A549 (cell line): ENCODE measurements around the gene GTF2B. TPM values are rescaled to one million over a fixed set of nuclear protein-coding genes. Genes with fewer than 3 reads are reported as not detected.

Experiments
- ATAC-seq, 2 experiments: fragments of 200-7000 bp in 1 of 2; fragments of >200 bp in 1 of 2; cut with Nextera tagmentation in 1 of 2; cut with Tn5 transposase in 1 of 2; 3 replicates each; pipeline versions ENCODE4 v1.8.0 to v1.9.1; 2018 to 2020; ENCODE audit warnings: mild to moderate bottlenecking in 1 of 2, moderate library complexity in 1 of 2
- CTCF ChIA-PET: fragments of 300-600 bp; sonication (Branson Sonifier 250); formaldehyde crosslinking; extraction: SDS; loops from one replicate; lab custom pipeline; 2021; ENCODE audit warnings: antibody characterized with exemption, inconsistent platforms; lab: Yijun Ruan, JAX
- POLR2A ChIA-PET: fragments of 350-600 bp; formaldehyde crosslinking; extraction: SDS; loops from one replicate; lab custom pipeline; 2021; ENCODE audit warnings: antibody characterized with exemption, inconsistent platforms; lab: Yijun Ruan, JAX
- DNase-seq, 2 experiments: peaks; one replicate each; pipeline versions ENCODE4 v3.0.0 to v3.0.0-alpha.2; 2011 to 2016; ENCODE audit warnings: low read depth in 1 of 2, low spot score in 1 of 2
- FAIRE-seq: peaks from 2 replicates; lab custom pipeline; 2011; peaks lifted over from hg19 to GRCh38; lab: Jason Lieb, UNC
- H3K27ac ChIP-seq, 2 experiments: fragments of >200 bp; sonication (Bioruptor Twin); formaldehyde crosslinking; 3 replicates each; pipeline ENCODE4 v1.5.1; 2016 to 2017
- H3K4me1 ChIP-seq: fragments of >200 bp; sonication (Bioruptor Twin); formaldehyde crosslinking; 3 replicates; pipeline ENCODE4 v1.6.1; 2016
- H3K4me2 ChIP-seq: fragments of >200 bp; sonication (Bioruptor Twin); formaldehyde crosslinking; 3 replicates; pipeline ENCODE4 v1.6.1; 2016
- H3K4me3 ChIP-seq: fragments of >200 bp; sonication (Bioruptor Twin); formaldehyde crosslinking; 3 replicates; pipeline ENCODE4 v1.5.1; 2016
- H3K9me3 ChIP-seq: fragments of >200 bp; sonication (Bioruptor Twin); formaldehyde crosslinking; 3 replicates; pipeline ENCODE4 v1.6.1; 2016
- ATOH8 ChIP-seq: fragments of 250-450 bp; sonication (Bioruptor Pico); IDR thresholded peaks from 2 replicates; pipeline ENCODE4 v1.5.0; 2020; ENCODE audit warnings: low read depth, mild to moderate bottlenecking, moderate library complexity
- CHD4 ChIP-seq: fragments of 200-600 bp; sonication (generic); IDR thresholded peaks from 2 replicates; pipeline ENCODE4 v1.6.1; 2016; ENCODE audit warnings: antibody characterized with exemption, mild to moderate bottlenecking, borderline replicate concordance
- E2F6 ChIP-seq: IDR thresholded peaks from 2 replicates; pipeline ENCODE4 v1.6.1; 2012; ENCODE audit warnings: low read depth, borderline replicate concordance
- EHMT2 ChIP-seq: fragments of 200-600 bp; sonication (generic); IDR thresholded peaks from 2 replicates; pipeline ENCODE4 v1.6.1; 2016; ENCODE audit warnings: antibody characterized with exemption, low read depth, mild to moderate bottlenecking, moderate library complexity
- ELK1 ChIP-seq: fragments of 150-350 bp; IDR thresholded peaks from 2 replicates; pipeline ENCODE4 v1.6.1; 2014; ENCODE audit warnings: low read depth, mild to moderate bottlenecking, low read length
- HES2 ChIP-seq: fragments of >200 bp; sonication (Bioruptor Twin); formaldehyde crosslinking; IDR thresholded peaks from 2 replicates; pipeline ENCODE4 v1.6.1; 2016
- HEYL ChIP-seq: fragments of 250-450 bp; sonication (Bioruptor Pico); IDR thresholded peaks from 2 replicates; pipeline ENCODE4 v1.8.0; 2021; ENCODE audit warnings: mild to moderate bottlenecking, moderate library complexity
- HOXA7 ChIP-seq: fragments of 250-450 bp; sonication (Bioruptor Pico); IDR thresholded peaks from 2 replicates; pipeline ENCODE4 v1.5.0; 2020; ENCODE audit warnings: mild to moderate bottlenecking, moderate library complexity
- KDM5A ChIP-seq: fragments of 200-600 bp; sonication (generic); IDR thresholded peaks from 2 replicates; pipeline ENCODE4 v1.6.1; 2016; ENCODE audit warnings: antibody characterized with exemption, mild to moderate bottlenecking
- NFE2L2 ChIP-seq: fragments of 150-350 bp; conservative IDR thresholded peaks from 2 replicates; pipeline ENCODE4 v1.6.1; 2014; ENCODE audit warnings: low read length
- POLR2A ChIP-seq: IDR thresholded peaks from 2 replicates; pipeline ENCODE4 v1.6.1; 2012; ENCODE audit warnings: mild to moderate bottlenecking, low read length
- RARB ChIP-seq: fragments of 250-450 bp; sonication (Bioruptor Pico); IDR thresholded peaks from 2 replicates; pipeline ENCODE4 v1.8.0; 2021; ENCODE audit warnings: mild to moderate bottlenecking, moderate library complexity
- REST ChIP-seq: fragments of 200-600 bp; sonication (generic); IDR thresholded peaks from 2 replicates; pipeline ENCODE4 v1.6.1; 2016; ENCODE audit warnings: antibody characterized with exemption, mild to moderate bottlenecking, moderate library complexity
- TFCP2L1 ChIP-seq: fragments of 250-450 bp; sonication (Bioruptor Pico); IDR thresholded peaks from 2 replicates; pipeline ENCODE4 v1.5.0; 2021; ENCODE audit warnings: mild to moderate bottlenecking
- USF2 ChIP-seq: fragments of 450-650 bp; IDR thresholded peaks from 2 replicates; pipeline ENCODE4 v1.6.1; 2014; ENCODE audit warnings: antibody characterized with exemption
- ZC3H11A ChIP-seq: fragments of 450-650 bp; IDR thresholded peaks from 2 replicates; pipeline ENCODE4 v1.6.1; 2014; ENCODE audit warnings: antibody characterized with exemption, mild to moderate bottlenecking
- WGBS: methylation state at CpG from one replicate; pipeline ENCODE4 v1.1.6; 2017; ENCODE audit errors: missing lambda C conversion rate; 5-methylcytosine and 5-hydroxymethylcytosine counted together
- polyA plus RNA-seq, 4 experiments: library from polyadenylated mRNA; depleted of rRNA in 3 of 4; stranded (reverse); fragments of >200 nt; fragmentation: RNase III in 1 of 4; extraction: RNeasy Plus Mini Kit Qiagen cat#74134 plus additional on column Dnase treatment in 1 of 4; gene quantifications; 2 replicates in 3 of 4; 3 replicates in 1 of 4; pipeline ENCODE4 v1.2.3, GENCODE V29; 2011 to 2017

GTF2B gene
- polyA plus RNA-seq, 2 of the 4 experiments (the other 2 are of a cell fraction): 22.4 to 34.1 TPM

- ATAC-seq (no peak), FAIRE-seq (no peak), DNase-seq (no peak)
- Histone ChIP-seq H3K4me1 (no peaks in the 10 kb centered on the region), H3K27ac (no peak overlapping the region), H3K4me3 (no peak overlapping the region), H3K4me2 (no peak overlapping the region), H3K9me3 (no peaks in the 10 kb centered on the region)
- ChIA-PET POLR2A (no interaction called here), CTCF (interaction anchor here (1.0 kb wide), 1 partner anchor 14 kb away, joined by 3 read pairs; no protein-coding TSS in a partner anchor)
- TF ChIP-seq EHMT2 (no peak), ZC3H11A (no peak), CHD4 (no peak), ATOH8 (CRISPR knock-in tag) (no peak), USF2 (no peak), POLR2A (no peak), REST (no peak), HEYL (CRISPR knock-in tag) (no peak), NFE2L2 (no peak)
- WGBS: 79% methylated on average over 4 of the region's 4 CpGs
Measured at GRCh38 chr1:88936760-88937342, 45.5 kb upstream of the GTF2B start.

- no peak for ATAC-seq
- H3K4me2 ChIP-seq: no peak overlapping the region
- ChIA-PET POLR2A (no interaction called here), CTCF (interaction anchor here (1.0 kb wide), 1 partner anchor 13 kb away, joined by 3 read pairs; no protein-coding TSS in a partner anchor)
- no peaks in the 10 kb centered on the region for H3K4me1 ChIP-seq
- no peak overlapping the region for H3K4me3 ChIP-seq
- no peaks in the 10 kb centered on the region for H3K9me3 ChIP-seq
- H3K27ac ChIP-seq: no peak overlapping the region
- TF ChIP-seq TFCP2L1 (CRISPR knock-in tag): no peak
- no peak for TF ChIP-seq KDM5A
- no peak for TF ChIP-seq HES2
- no peak for TF ChIP-seq E2F6
- TF ChIP-seq ELK1: no peak
- no peak for TF ChIP-seq ZC3H11A
- TF ChIP-seq HOXA7 (CRISPR knock-in tag): no peak
- no peak for TF ChIP-seq REST
- no peak for TF ChIP-seq RARB (CRISPR knock-in tag)
- no peak for DNase-seq
- FAIRE-seq: no peak
Measured at GRCh38 chr1:88936223-88936523, 44.8 kb upstream of the GTF2B start.
